KOPT-K1 (cell line): ENCODE measurements around the gene FHL1.
"Not testable (repeated sequence)": the region's sequence is repeated elsewhere in the genome, so short reads cannot be mapped to it uniquely, and the experiment has no call there.

Experiments
- H3K27ac ChIP-seq: fragments of 200-600 bp; sonication (generic); 2 replicates; pipeline ENCODE4 v1.5.1; 2016; ENCODE audit warnings: antibody characterized with exemption, mild to moderate bottlenecking, low read depth, low read length; ENCODE audit not compliant: poor library complexity, severe bottlenecking
- H3K36me3 ChIP-seq: fragments of 200-600 bp; sonication (generic); 2 replicates; pipeline ENCODE4 v1.5.1; 2017; ENCODE audit warnings: antibody characterized with exemption, mild to moderate bottlenecking, low read length, moderate library complexity; ENCODE audit not compliant: insufficient read depth
- H3K9me3 ChIP-seq: fragments of 200-600 bp; sonication (generic); 2 replicates; pipeline ENCODE4 v1.5.1; 2017; ENCODE audit warnings: antibody characterized with exemption, low read length, mild to moderate bottlenecking; ENCODE audit not compliant: insufficient read depth, poor library complexity, severe bottlenecking

The FHL1 gene

GRCh38 chrX:136147315-136147901, at the start of gene FHL1:
Gene FHL1 (plus strand): TSS chrX:136147533.
- Histone ChIP-seq H3K9me3 (no peaks in the 10 kb centered on the region), H3K27ac (peak within 1 kb of the TSS; percentile 44), H3K36me3 (no peaks in the 10 kb centered on the region)

DNA sequence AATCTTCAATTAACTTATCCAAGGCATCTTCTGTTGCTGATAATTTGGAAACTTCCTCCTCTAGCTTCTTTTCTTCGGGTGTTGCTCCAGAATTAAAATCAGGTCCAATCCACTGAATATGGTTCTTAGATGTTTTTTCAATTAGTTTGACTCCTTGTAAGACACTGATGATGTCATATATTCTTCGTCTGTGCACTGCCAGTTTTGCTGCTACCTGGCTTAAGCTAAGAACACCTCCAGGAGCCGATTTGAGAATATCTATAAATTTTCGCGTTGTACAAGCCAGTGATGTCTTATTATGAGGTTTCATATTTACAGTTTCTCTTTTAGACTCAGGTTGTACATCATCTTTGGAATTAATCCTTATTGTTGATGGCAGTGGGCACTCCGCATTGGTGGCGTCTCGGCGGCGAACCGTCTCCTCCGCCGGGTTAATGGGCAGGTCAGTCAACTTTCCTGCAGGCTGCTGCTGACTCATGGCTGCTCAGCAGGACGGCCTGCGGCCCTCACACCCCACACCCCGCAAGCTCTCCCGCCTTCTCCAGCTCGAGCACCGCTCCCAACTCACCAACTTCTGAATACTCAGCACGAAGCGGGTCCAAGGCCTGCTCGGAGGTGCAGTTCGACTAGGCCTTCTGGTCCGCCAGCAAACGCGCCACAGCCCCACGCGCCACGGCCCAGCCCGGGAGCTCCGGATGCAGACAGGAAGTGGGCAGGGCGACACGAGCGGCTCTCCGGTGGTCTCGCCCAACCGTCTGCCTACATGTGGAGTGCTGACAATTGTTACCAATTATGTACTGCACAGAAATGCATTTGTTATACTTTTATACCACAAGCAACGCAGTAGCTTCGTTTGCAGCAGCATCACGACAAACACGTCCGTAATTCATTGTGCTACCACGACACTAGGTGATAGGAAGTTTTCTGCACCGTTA, 49.2 kb upstream of the FHL1 start:
- H3K9me3 ChIP-seq = no peaks in the 10 kb centered on the region
- H3K36me3 ChIP-seq = peaks cover 7% of the 10 kb centered on the region; the same call in 1 of the 2 replicates
- H3K27ac ChIP-seq = peak overlapping the region; percentile 96

DNA sequence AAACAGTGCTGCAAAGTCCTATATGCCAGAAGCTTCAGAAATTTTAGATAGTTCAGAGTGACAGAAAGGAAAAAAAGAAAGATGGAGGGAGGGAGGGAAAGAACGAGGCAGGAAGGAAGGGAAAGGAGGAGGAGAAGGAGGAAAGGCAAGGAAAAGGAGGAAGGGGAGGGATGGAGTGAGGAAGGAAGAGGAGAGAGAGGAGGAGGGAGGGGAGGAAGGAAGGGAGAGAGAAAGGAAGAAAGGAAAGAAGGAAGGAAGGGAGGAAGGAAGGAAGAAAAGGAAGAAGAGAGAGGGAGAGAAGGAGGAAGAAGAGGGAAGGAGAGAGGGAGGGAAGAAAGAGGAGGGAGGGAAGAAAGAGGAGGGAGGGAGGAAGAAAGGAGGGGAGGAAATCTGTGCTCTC, 42.4 kb upstream of the FHL1 start:
- Histone ChIP-seq H3K9me3 (no peaks in the 10 kb centered on the region), H3K27ac (no peak overlapping the region), H3K36me3 (no peaks in the 10 kb centered on the region)

- no peak overlapping the region for H3K27ac ChIP-seq
- H3K9me3 ChIP-seq = no peaks in the 10 kb centered on the region
- no peaks in the 10 kb centered on the region for H3K36me3 ChIP-seq
These were observed 40.3 kb upstream of the FHL1 start for GRCh38 chrX:136106920-136107528.

DNA sequence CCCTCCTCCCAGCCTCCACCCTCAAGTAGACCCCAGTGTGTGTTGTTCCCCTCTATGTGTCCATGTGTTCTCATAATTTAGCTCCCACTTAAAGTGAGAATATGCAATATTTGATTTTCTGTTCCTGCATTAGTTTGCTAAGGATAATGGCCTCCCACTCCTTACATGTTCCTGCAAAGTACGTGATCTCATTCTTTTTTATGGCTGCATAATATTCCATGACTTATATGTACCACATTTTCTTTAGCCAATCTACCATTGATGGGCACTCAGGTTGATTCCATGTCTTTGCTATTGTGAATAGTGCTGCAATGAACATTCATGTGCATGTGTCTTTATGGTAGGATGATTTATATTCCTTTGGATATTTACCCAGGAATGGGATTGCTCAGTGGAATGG, 38.4 kb upstream of the FHL1 start:
- not testable (repeated sequence) for H3K36me3 ChIP-seq, H3K9me3 ChIP-seq, H3K27ac ChIP-seq

- no peaks in the 10 kb centered on the region for H3K9me3 ChIP-seq
- no peaks in the 10 kb centered on the region for H3K36me3 ChIP-seq
- no peak overlapping the region for H3K27ac ChIP-seq
These were observed 35.0 kb upstream of the FHL1 start for GRCh38 chrX:136112286-136112685.

DNA sequence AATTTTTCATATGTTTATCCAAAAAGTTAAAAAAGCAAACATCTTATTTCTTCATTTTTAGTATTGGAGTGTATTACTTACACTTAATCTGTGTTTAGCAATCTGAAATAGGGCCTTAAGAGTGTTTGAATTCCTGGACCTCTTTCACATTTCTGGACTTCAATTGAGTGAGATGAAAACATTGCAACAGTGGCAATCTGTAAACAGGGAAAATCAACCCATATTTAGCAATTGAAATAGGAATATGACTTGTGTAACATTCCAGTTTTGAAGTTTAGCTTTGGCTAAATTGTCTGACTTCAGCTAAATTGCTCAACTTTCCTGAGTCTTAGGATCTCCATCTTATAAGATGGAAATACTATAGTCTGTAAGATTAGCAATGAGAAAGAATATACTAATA, 34.6 kb upstream of the FHL1 start:
- Histone ChIP-seq H3K36me3 (no peaks in the 10 kb centered on the region), H3K27ac (no peak overlapping the region), H3K9me3 (no peaks in the 10 kb centered on the region)

GRCh38 chrX:136115126-136115903, 32.0 kb upstream of the FHL1 start:
- no peaks in the 10 kb centered on the region for H3K9me3 ChIP-seq
- peak overlapping the region; percentile 70 for H3K27ac ChIP-seq
- H3K36me3 ChIP-seq = no peaks in the 10 kb centered on the region

DNA sequence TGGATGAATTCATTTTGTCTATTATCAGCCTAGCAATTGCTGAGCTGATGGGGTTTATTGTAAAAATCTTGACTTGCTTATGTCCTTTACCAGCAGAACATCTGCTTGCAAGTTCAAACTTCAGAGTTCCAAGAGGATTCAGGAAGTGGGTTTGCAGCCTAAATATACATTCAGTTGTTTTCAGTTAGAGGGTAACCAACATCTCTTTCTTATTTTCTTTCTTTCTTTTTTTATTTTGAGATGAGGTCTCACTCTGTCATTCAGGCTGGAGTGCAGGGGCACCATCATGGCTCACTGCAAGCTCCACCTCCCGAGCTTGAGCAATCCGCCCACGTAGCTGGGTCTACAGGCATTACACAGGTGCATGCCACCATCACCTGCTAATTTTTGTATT, 31.4 kb upstream of the FHL1 start:
- Histone ChIP-seq H3K9me3 (no peaks in the 10 kb centered on the region), H3K36me3 (no peaks in the 10 kb centered on the region), H3K27ac (peak overlapping the region; percentile 70)

GRCh38 chrX:136121788-136122187, 25.5 kb upstream of the FHL1 start:
- H3K27ac ChIP-seq = no peak overlapping the region
- no peaks in the 10 kb centered on the region for H3K9me3 ChIP-seq
- H3K36me3 ChIP-seq = no peaks in the 10 kb centered on the region

- H3K9me3 ChIP-seq = no peaks in the 10 kb centered on the region
These were observed 25.1 kb upstream of the FHL1 start for GRCh38 chrX:136122207-136122606.

GRCh38 chrX:136125106-136125505, 22.2 kb upstream of the FHL1 start:
- Histone ChIP-seq H3K9me3 (no peaks in the 10 kb centered on the region), H3K36me3 (no peaks in the 10 kb centered on the region)

More at GRCh38 chrX:136122207-136122606, 25.1 kb upstream of the FHL1 start:
- no peaks in the 10 kb centered on the region for H3K36me3 ChIP-seq
- no peak overlapping the region for H3K27ac ChIP-seq

GRCh38 chrX:136126371-136126770, 21.0 kb upstream of the FHL1 start:
- H3K27ac ChIP-seq = no peak overlapping the region
- peaks cover 6% of the 10 kb centered on the region for H3K9me3 ChIP-seq

More at GRCh38 chrX:136125106-136125505, 22.2 kb upstream of the FHL1 start:
- H3K27ac ChIP-seq = no peak overlapping the region

GRCh38 chrX:136126872-136127406, 20.4 kb upstream of the FHL1 start:
- no peaks in the 10 kb centered on the region for H3K36me3 ChIP-seq
- peaks cover 8% of the 10 kb centered on the region for H3K9me3 ChIP-seq
- H3K27ac ChIP-seq = no peak overlapping the region

More at GRCh38 chrX:136126371-136126770, 21.0 kb upstream of the FHL1 start:
- no peaks in the 10 kb centered on the region for H3K36me3 ChIP-seq
